EH (cell line): Measurements from ENCODE around the gene ERCC6L2.

Experiments used
- DNase-seq: peaks from one replicate; pipeline ENCODE4 v3.0.0-alpha.2; 2015; ENCODE audit warnings: low read depth

ERCC6L2 gene

DNA sequence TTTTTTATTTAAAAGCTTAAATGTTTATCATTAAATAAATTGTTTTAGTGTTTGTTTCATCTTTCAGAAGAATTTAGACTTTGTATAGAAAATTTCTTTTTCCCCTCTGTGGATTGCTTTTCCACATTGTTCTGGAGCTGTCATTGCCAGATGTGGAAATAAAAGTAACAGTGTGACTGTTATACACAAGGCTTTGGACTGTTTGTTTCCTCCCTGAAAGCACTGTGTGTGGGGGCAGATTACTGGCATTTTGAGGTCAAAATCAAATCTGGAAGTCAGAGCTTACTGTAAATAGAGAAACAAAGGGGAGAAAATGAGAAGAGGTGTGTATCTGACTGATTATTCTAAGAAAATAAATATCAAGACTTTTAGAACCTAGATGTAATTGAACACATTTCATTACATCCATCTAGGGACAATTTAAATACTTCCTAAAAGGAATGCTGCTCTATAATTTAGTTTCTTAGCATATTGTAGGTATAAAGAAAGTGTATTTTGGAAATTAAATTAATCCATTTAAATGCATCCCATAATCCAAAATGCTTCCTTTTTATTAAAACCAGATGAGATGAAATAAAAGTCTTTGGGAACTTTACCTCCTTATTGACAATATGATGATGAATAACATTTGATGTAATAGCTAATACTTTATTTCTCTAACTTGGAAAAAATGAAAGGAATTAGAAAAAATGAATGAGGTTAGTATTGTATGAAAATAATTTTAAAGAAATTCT is 51.9 kb downstream of the ERCC6L2 start:
- no peak for DNase-seq

DNA sequence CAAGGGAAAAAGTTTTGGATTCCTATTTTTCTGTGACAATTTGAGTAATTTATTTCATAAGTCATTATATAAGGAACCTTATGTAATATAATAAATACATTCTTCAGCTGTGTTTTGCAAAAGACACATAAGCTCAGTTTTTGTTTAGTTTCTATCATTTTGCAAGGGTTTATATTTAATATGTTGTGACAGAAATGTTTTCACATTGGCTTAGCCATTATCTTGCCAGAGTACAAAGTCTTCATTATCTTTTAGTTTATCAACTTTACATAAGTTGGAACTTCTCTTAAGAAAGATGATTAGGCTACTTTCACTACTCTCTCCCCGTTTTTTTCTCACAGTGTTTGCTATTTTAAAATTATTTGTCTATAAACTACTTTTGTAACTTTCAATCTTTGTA is 54.8 kb downstream of the ERCC6L2 start:
- DNase-seq: no peak

DNA sequence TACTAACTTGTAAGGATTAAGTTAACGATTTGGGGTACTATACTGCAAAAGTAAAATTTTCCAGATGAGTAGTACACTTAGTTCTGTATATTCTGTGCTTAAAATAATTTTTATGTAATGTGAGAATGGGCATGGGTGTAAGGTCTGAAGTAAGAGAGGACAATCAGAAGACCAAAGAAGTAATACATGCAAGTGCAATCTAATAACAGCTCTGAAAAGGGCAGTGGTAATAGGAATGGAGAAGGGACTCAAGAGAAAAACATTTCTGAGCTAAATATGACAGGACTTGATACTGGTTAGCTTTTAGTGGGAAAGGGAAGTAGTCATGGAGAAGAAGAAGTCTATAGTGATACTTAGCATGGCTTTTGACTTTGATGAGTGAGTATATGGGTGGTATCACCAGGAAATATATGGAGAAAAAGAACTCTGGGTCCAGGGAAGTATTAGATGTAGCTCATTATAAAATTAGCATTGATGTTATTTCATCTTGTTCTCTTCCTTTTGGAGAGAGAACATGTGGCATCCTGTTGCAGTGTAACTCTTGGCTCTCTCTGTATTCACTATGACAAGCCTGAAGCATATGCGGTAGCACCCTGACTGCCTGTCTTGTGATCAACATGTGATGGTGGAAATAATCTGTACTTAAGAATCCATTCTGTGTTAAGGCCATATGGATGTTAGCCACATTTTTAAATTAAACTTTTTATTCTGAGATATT is 60.5 kb downstream of the ERCC6L2 start:
- no peak for DNase-seq

DNA sequence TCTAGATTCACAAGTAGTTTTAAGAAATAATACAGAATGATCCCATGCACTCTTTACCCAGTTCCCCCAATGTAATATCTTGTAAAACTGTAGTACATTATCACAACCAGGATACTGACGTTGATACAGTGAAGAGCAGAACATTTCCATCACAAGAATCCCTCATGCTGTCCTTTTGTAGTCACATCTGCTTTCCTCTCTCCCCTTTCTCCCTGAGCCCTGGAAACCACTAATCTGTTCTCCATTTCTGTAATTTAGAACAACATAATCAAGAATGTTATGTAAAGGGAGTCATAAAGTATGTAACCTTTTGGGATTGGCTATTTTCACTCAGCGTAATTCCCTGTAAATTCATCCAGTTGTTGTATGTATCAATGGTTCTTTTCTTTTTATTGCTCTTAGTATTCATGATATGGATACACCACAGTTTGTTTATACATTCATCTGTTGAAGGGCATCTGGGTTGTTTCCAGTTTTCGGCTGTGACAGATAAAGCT is 61.1 kb downstream of the ERCC6L2 start:
- DNase-seq: no peak

- no peak for DNase-seq
Observed at GRCh38 chr9:95937131-95937530, 61.6 kb downstream of the ERCC6L2 start.

DNA sequence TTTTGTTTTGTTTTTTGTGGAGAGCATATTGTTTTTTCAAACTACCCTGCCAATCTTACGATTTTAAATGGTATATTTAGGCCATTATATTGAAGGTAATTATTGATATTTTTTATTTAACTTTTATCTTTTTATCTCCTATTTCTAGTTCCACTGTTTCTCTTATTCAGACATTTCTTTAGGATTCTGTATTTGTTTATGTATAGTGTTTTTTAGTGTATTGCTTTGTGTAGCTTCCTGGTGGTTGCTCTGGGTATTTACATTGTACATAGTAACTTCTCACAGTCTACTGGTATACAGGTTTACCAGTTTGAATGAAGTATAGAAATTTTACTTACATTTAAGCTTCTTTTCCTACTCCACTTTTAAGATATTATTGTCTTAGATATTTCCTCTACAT is 63.2 kb downstream of the ERCC6L2 start:
- DNase-seq: no peak

- no peak for DNase-seq
Observed at GRCh38 chr9:95939472-95939871, 64.0 kb downstream of the ERCC6L2 start.

DNA sequence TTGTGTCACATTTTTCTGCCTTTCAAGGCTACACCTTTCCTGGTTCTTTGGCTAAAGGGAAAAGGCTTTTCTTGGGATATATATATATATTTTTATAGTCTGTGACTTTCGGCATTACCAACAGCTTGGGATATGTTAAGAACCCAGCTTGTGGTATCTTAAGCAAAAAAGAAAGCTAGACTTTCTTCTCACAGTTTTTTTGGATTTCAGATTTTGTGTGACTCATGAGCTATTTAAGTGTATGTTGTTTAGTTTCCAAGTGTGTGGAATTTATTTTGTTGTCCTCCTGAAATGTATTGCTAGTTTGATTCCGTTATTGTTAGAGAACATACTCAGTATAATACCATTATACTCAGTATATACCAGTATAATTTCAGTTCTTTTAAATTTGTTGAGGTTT is 64.8 kb downstream of the ERCC6L2 start:
- DNase-seq: peak; percentile 15

DNA sequence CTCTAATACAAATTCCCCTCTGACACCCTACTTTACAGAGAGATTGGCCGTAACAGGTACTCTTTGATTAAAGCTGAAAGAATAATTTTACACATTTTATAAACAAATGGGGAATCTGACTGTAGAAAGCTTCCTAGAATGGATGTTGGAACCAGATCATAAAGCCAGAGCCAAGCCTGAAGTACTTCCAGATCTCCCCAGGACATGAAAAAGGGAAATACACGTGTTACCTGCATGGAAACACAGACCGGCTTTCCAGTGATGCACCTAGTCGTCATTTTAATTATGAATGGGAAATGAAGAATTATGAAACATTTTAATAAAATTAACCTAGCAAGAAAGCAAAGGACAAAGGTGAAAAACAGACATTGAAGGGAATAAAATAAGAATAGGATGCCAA is 66.5 kb downstream of the ERCC6L2 start:
- no peak for DNase-seq

DNA sequence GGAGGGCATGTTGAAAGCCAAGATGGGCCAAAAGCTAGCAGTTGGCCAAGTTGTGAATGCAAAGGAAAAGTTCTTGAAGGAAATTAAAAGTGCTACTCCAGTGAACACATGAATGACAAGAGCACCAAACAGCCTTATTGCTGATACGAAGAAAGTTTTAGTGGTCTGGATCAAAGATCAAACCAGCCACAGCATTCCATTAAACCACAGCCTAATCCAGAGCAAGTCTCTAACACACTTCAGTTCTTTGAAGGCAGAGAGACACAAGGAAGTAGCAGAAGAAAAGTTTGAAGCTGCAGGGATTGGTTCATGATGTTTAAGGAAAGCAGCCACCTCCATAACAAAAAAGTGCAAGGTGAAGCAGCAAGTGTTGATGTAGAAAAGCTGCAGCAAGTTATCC is 71.6 kb downstream of the ERCC6L2 start:
- no peak for DNase-seq

- no peak for DNase-seq
Observed at GRCh38 chr9:95952471-95952870, 77.0 kb downstream of the ERCC6L2 start.

GRCh38 chr9:95953986-95954385 is 78.5 kb downstream of the ERCC6L2 start:
- DNase-seq: no peak

- DNase-seq: no peak
Observed at GRCh38 chr9:95954940-95955339, 79.4 kb downstream of the ERCC6L2 start.

DNA sequence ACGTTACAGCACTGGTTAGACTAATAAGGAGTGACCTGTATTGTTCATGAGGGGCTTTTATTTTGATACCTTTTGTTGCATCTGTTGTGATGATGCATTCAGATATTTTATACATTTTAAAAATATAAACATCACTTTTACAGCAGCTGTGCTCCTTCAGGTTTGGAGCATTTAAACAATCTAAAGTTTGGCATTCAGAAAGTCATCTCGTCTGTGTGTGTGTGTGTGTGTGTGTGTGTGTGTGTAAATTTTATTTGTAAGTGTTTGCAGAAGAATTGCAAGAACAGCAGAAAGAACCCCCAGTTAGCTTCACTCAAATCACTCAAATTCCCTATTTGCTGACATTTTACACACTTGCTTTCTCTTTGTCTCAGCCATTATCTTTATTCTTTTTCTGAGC is 87.4 kb downstream of the ERCC6L2 start:
- no peak for DNase-seq

GRCh38 chr9:95963659-95964058 is 88.2 kb downstream of the ERCC6L2 start:
- no peak for DNase-seq

GRCh38 chr9:95966306-95966705 is 90.8 kb downstream of the ERCC6L2 start:
- no peak for DNase-seq

GRCh38 chr9:95970317-95970716 is 94.8 kb downstream of the ERCC6L2 start:
- peak; percentile 17 for DNase-seq

DNA sequence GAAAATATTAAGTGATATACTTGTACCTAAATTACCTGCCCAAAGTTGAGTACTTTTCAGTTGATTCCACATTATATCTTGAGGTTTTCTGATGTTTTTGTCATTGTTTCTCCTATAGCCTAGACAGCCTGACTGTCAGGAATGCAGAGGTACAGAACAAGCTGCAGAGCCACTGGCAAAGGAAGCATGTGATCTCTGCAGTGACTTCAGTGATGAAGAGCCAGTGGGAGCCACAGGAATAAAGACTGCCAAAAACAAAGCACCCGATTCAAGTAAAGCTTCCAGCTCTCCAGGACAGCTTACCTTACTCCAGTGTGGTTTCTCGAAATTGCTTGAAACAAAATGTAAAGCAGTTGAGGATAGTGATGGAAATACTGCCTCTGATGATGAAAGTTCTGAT is 96.3 kb downstream of the ERCC6L2 start:
- no peak for DNase-seq

DNA sequence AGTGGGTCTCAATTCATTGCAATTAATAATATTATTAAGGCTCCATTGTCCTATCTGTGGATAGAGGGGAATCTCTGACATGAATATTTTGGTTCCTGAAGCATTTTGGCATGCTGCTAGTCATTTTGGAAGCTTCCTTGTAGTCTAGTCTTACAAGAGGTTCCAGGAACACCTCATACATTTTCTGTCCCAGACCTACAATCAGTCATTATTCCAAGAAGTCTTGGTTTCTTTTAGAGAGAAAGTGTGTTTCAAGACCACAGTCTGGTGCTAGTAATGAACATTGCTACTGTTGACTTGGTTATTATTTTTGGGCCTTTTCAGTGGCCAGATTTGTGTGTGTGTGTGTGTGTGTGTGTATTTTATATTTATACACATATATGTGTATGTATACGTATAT is 98.9 kb downstream of the ERCC6L2 start:
- no peak for DNase-seq

GRCh38 chr9:95977371-95977770 is 101.9 kb downstream of the ERCC6L2 start:
- no peak for DNase-seq

DNA sequence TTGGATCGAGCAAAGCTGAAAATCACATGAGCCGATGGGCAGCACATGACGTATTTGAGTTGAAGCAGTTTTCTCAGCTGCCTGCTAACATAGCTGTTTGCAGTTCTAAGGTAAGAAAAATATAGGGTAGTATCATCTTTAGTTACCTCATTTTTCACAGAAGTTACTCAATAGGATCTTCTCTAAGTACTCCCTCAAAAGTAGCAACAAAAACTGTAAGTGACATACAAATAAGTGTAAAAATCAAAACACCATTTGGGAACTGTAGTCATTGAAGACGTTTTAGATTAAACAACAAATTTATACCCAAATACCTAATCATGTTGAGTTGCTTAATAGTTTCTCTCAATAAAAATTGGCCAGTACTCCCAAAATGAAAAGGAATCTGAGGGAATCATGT is 102.6 kb downstream of the ERCC6L2 start:
- no peak for DNase-seq

GRCh38 chr9:95979446-95979845 is 104.0 kb downstream of the ERCC6L2 start:
- DNase-seq: peak; percentile 3

- no peak for DNase-seq
Observed at GRCh38 chr9:95980262-95981125, 105.0 kb downstream of the ERCC6L2 start.
